22Rv1 (cell line): ENCODE results near the gene APBA3.

ENCODE experiments used
- H3K27ac ChIP-seq: fragments of 450-650 bp; 2 replicates; pipeline ENCODE4 v1.5.1; 2017
- ZFX ChIP-seq: fragments of 450-650 bp; IDR thresholded peaks from 2 replicates; pipeline ENCODE4 v1.6.1; 2017; ENCODE audit warnings: antibody characterized with exemption, borderline replicate concordance
- TF ChIP-seq, protein P1 (sequence below): fragments of 450-650 bp; IDR thresholded peaks from 2 replicates; pipeline ENCODE4 v1.5.1; 2017; ENCODE audit warnings: mild to moderate bottlenecking

The APBA3 gene

DNA sequence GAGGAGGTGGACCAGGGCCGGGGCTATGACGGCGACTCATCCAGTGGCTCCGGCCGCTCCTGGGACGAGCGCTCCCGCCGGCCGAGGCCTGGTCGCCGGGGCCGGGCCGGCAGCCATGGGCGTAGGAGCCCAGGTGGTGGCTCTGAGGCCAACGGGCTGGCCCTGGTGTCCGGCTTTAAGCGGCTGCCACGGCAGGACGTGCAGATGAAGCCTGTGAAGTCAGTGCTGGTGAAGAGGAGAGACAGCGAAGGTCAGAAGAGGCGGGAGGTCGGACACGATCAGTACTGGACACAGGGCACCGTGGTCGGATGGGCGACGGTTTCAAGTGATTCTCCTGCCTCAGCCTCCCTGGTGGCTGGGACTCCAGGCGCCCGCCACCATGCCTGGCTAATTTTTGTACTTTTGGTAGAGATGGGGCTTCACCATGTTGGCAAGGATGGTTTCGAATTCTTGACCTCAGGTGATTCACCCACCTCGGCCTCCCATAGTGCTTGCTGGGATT lies 31.0 kb downstream of the APBA3 start:
- no peak overlapping the region for H3K27ac ChIP-seq
- no peak for TF ChIP-seq ZFX
- TF ChIP-seq, protein P1, sequence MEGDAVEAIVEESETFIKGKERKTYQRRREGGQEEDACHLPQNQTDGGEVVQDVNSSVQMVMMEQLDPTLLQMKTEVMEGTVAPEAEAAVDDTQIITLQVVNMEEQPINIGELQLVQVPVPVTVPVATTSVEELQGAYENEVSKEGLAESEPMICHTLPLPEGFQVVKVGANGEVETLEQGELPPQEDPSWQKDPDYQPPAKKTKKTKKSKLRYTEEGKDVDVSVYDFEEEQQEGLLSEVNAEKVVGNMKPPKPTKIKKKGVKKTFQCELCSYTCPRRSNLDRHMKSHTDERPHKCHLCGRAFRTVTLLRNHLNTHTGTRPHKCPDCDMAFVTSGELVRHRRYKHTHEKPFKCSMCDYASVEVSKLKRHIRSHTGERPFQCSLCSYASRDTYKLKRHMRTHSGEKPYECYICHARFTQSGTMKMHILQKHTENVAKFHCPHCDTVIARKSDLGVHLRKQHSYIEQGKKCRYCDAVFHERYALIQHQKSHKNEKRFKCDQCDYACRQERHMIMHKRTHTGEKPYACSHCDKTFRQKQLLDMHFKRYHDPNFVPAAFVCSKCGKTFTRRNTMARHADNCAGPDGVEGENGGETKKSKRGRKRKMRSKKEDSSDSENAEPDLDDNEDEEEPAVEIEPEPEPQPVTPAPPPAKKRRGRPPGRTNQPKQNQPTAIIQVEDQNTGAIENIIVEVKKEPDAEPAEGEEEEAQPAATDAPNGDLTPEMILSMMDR = no peak

- no peak for TF ChIP-seq ZFX
- TF ChIP-seq, protein P1 = no peak
- H3K27ac ChIP-seq = peak overlapping the region; percentile 60
Observed at GRCh38 chr19:3725640-3726310, 35.7 kb downstream of the APBA3 start.

GRCh38 chr19:3725121-3725520 lies 36.4 kb downstream of the APBA3 start:
- TF ChIP-seq, protein P1 = no peak
- no peak for TF ChIP-seq ZFX

GRCh38 chr19:3723883-3724282 lies 37.6 kb downstream of the APBA3 start:
- TF ChIP-seq, protein P1 = no peak
- no peak for TF ChIP-seq ZFX
- H3K27ac ChIP-seq = 0 out of 2 replicates have a peak overlapping the region, but pooled peaks have one; percentile 60

More at GRCh38 chr19:3725121-3725520, 36.4 kb downstream of the APBA3 start:
- peak overlapping the region; percentile 60 for H3K27ac ChIP-seq

- TF ChIP-seq, protein P1 = no peak
- TF ChIP-seq ZFX = no peak
- H3K27ac ChIP-seq = peak overlapping the region; percentile 42; the same call in 1 of the 2 replicates
Observed at GRCh38 chr19:3723110-3723488, 38.4 kb downstream of the APBA3 start.

DNA sequence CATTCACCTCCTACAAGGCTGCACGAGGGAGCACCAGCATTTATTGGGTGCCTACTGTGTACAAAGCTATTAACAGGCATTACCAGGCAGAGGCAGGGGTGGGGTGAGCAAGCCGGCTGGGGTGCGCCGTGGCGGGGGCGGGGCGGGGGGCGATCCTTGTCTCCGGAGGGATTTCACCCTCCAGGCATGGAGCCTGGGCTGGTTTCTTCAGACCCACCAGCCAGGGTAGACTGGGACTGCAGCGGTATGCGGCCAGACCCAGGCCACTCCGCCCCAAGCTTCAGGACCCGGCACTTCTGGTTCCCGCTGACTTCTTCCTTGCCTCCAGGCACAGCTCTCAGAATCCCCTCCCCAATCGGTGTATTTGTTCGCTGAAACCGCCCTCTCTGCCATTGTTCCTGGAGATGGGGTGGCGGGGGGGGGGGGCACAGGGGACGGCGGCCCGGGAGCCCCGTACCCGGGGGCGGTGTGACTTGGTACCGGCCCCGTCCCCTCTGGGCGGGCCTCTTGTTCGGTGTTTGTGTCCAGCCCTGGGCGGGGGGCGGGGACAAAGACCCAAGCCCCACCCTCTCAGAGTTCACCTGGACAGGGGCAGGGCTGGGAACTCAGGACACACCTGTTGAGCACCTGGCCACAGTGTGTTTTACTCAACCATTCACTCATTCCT lies 38.9 kb downstream of the APBA3 start:
- TF ChIP-seq, protein P1 = no peak
- TF ChIP-seq ZFX = no peak
- H3K27ac ChIP-seq = peak overlapping the region; percentile 42
